ENCODE data around the gene XRCC4.

DNA sequence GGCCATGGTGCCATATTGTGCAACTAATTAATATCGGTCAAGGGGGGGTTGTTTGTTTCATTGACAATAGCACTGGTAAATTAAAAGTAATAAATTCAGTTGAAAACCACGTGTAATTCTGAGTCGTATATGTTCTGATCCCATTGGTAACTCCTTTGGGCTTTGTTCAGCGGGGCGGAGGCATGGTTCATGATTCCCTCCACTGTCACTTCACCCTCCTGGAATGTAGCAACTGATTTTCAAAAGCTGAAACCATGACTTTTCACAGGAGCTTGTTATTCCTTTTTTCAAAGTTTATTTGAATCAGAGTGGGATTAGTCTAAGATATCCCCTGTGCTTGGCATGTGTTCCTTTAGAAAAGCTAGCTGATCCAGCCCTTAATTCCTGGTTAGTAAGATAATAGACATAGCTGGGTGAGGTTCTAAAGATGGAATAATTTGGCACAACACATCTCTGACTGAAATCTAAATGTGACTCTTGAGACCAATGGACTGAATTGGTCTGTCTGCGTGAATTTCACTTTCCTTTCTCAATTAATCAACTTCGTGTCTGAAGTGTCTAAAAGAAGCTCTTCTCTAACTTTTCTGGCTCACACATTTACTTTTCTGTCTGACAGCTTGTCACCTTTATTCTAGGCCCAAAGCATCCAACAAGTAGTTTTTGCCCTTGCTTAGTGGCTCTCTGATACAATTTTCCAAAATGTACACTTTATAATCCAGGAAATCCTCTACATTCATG, 208.5 kb downstream of the XRCC4 start:
- TF ChIP-seq SMAD3 (CRISPR knock-in tag; IDR thresholded peaks at IDR 0.05) (no peak), IRF2 (CRISPR knock-in tag; IDR thresholded peaks at IDR 0.05) (no peak), FOSL1 (CRISPR knock-in tag; IDR thresholded peaks at IDR 0.05; ENCODE audit: borderline replicate concordance) (no peak), KLF13 (CRISPR knock-in tag; IDR thresholded peaks at IDR 0.05) (no peak), MXI1 (IDR thresholded peaks at IDR 0.05; ENCODE audit: borderline replicate concordance, low read depth, low read length) (no peak), IKZF5 (CRISPR knock-in tag; IDR thresholded peaks at IDR 0.05) (no peak), STAT6 (CRISPR knock-in tag; IDR thresholded peaks at IDR 0.05; ENCODE audit: borderline replicate concordance) (no peak), GATA4 (IDR thresholded peaks at IDR 0.05; ENCODE audit: borderline replicate concordance, low read depth) (no peak), ZBTB14 (CRISPR knock-in tag; IDR thresholded peaks at IDR 0.05) (no peak)
